Upper lobe of right lung (tissue), 1 donor: Measurements from ENCODE around the gene PELI1. TPM values are rescaled to one million over a fixed set of nuclear protein-coding genes. Genes with fewer than 3 reads are reported as not detected.

ENCODE experiments used
- ATAC-seq: fragments of 200-7000 bp; cut with Tn5 transposase; one replicate; pipeline ENCODE4 v1.9.1; 2020; ENCODE audit warnings: mild to moderate bottlenecking, moderate library complexity
- DNase-seq: peaks from one replicate; pipeline ENCODE4 v3.0.0-alpha.2; 2020
- H3K27ac ChIP-seq: fragments of 200-600 bp; one replicate; pipeline ENCODE4 v1.8.0; 2022
- H3K27me3 ChIP-seq: fragments of 200-600 bp; one replicate; pipeline ENCODE4 v1.8.0; 2022; ENCODE audit warnings: mild to moderate bottlenecking
- H3K36me3 ChIP-seq: fragments of 200-600 bp; one replicate; pipeline ENCODE4 v1.8.0; 2022
- H3K4me1 ChIP-seq: fragments of 200-600 bp; one replicate; pipeline ENCODE4 v1.8.0; 2022
- H3K4me3 ChIP-seq: fragments of 200-600 bp; one replicate; pipeline ENCODE4 v1.8.0; 2022; ENCODE audit warnings: mild to moderate bottlenecking
- H3K9me3 ChIP-seq: fragments of 200-600 bp; one replicate; pipeline ENCODE4 v1.8.0; 2022
- CTCF ChIP-seq: fragments of 200-600 bp; IDR thresholded peaks from one replicate; pipeline ENCODE4 v1.8.0; 2022; ENCODE audit warnings: antibody characterized with exemption
- intact Hi-C: fragments of 100-400 bp; cut with DNase I; formaldehyde crosslinking; loops from one replicate; pipeline ENCODE4 v1.11.0; 2022
- total RNA-seq: library from RNA; stranded (reverse); fragmentation: NEBNext Ultra II Directional; extraction: Animal tissue kit (Norgen Biotek cat#: 25700); gene quantifications from one replicate; pipeline ENCODE4 v1.2.1, GENCODE V29; 2021
- donor health status: DM: no; HTN: yes; CAD: no; lungs with severe emphysema.

Gene PELI1
- total RNA-seq, 1 donor from 2014 or later, result 35.8 TPM

- H3K27ac ChIP-seq, result no peak overlapping the region
- no peak for DNase-seq
- H3K27me3 ChIP-seq, result no peaks in the 10 kb centered on the region
- ATAC-seq, result no peak
- H3K9me3 ChIP-seq, result no peaks in the 10 kb centered on the region
- H3K36me3 ChIP-seq, result no peaks in the 10 kb centered on the region
- H3K4me3 ChIP-seq, result no peak overlapping the region
- no peak for TF ChIP-seq CTCF
- intact Hi-C loops, result no loop called here
- peaks cover 9% of the 10 kb centered on the region for H3K4me1 ChIP-seq
These were observed 1.5 kb upstream of the PELI1 start for GRCh38 chr2:64145714-64146113.

GRCh38 chr2:64145119-64145518, 899 bp upstream of the PELI1 start:
- no peak overlapping the region for H3K4me3 ChIP-seq
- H3K9me3 ChIP-seq, result no peaks in the 10 kb centered on the region
- TF ChIP-seq CTCF, result no peak
- intact Hi-C loops, result no loop called here
- H3K27me3 ChIP-seq, result no peaks in the 10 kb centered on the region
- peaks cover 10% of the 10 kb centered on the region for H3K4me1 ChIP-seq
- DNase-seq (no peak), ATAC-seq (no peak)
- no peak overlapping the region for H3K27ac ChIP-seq
- no peaks in the 10 kb centered on the region for H3K36me3 ChIP-seq

GRCh38 chr2:64143169-64144056, 807 bp downstream of the PELI1 start:
- H3K9me3 ChIP-seq, result no peaks in the 10 kb centered on the region
- peak overlapping the region; percentile 95 for H3K27ac ChIP-seq
- H3K4me1 ChIP-seq, result peaks cover 20% of the 10 kb centered on the region
- H3K27me3 ChIP-seq, result no peaks in the 10 kb centered on the region
- ATAC-seq (peak; percentile 51), DNase-seq (peak; percentile 74)
- no peaks in the 10 kb centered on the region for H3K36me3 ChIP-seq
- no peak for TF ChIP-seq CTCF
- H3K4me3 ChIP-seq, result peak overlapping the region; percentile 86
- intact Hi-C loops, result no loop called here

- no peak for TF ChIP-seq CTCF
- Histone ChIP-seq H3K27ac (peak overlapping the region; percentile 95), H3K36me3 (no peaks in the 10 kb centered on the region), H3K4me1 (peaks cover 24% of the 10 kb centered on the region), H3K4me3 (peak overlapping the region; percentile 86), H3K27me3 (no peaks in the 10 kb centered on the region), H3K9me3 (no peaks in the 10 kb centered on the region)
- no peak for DNase-seq
- intact Hi-C loops, result no loop called here
- no peak for ATAC-seq
These were observed 1.5 kb downstream of the PELI1 start for GRCh38 chr2:64142741-64143168.

- Histone ChIP-seq H3K9me3 (no peaks in the 10 kb centered on the region), H3K27me3 (no peaks in the 10 kb centered on the region), H3K36me3 (no peaks in the 10 kb centered on the region), H3K4me1 (peaks cover 24% of the 10 kb centered on the region), H3K27ac (peak overlapping the region; percentile 95), H3K4me3 (peak overlapping the region; percentile 86)
- intact Hi-C loops, result no loop called here
- TF ChIP-seq CTCF, result no peak
- ATAC-seq, result no peak
- no peak for DNase-seq
These were observed 2.4 kb downstream of the PELI1 start for GRCh38 chr2:64141674-64142405.
